HG02852 (cell line): Measurements from ENCODE around the gene TMEM185B.
A peak's percentile ranks its signal among the peaks of the same experiment; 100 is the strongest.
"Not testable (repeated sequence)": the region's sequence is repeated elsewhere in the genome, so short reads cannot be mapped to it uniquely, and the experiment has no call there.

Experiments used
- ATAC-seq: cut with Tn5 transposase; IDR thresholded peaks from one replicate; pipeline ENCODE4 v1.9.1; 2021; ENCODE audit warnings: mild to moderate bottlenecking, moderate library complexity; ENCODE audit not compliant: unreplicated experiment

TMEM185B gene

GRCh38 chr2:120223034-120223912 lies at the start of gene TMEM185B:
TSS of gene TMEM185B (minus strand) at chr2:120223400. CDS start at chr2:120222976, 424 bp downstream.
- ATAC-seq = peak; percentile 90

- no peak for ATAC-seq
Measured at GRCh38 chr2:120271711-120272379, 48.6 kb upstream of the TMEM185B start.

- no peak for ATAC-seq
Measured at GRCh38 chr2:120269816-120270215, 46.6 kb upstream of the TMEM185B start.

GRCh38 chr2:120269076-120269744 lies 46.0 kb upstream of the TMEM185B start:
- no peak for ATAC-seq

GRCh38 chr2:120267348-120267747 lies 44.1 kb upstream of the TMEM185B start:
- ATAC-seq = peak; percentile 47

- peak; percentile 38 for ATAC-seq
Measured at GRCh38 chr2:120265006-120265405, 41.8 kb upstream of the TMEM185B start.

- ATAC-seq = no peak
Measured at GRCh38 chr2:120262761-120263428, 39.7 kb upstream of the TMEM185B start.

- no peak for ATAC-seq
Measured at GRCh38 chr2:120262150-120262549, 39.0 kb upstream of the TMEM185B start.

GRCh38 chr2:120261387-120262006 lies 38.3 kb upstream of the TMEM185B start:
- ATAC-seq = peak; percentile 91

GRCh38 chr2:120260736-120261135 lies 37.5 kb upstream of the TMEM185B start:
- ATAC-seq = no peak

- ATAC-seq = not testable (repeated sequence)
Measured at GRCh38 chr2:120259939-120260338, 36.7 kb upstream of the TMEM185B start.

GRCh38 chr2:120258196-120258595 lies 35.0 kb upstream of the TMEM185B start:
- no peak for ATAC-seq

- ATAC-seq = no peak
Measured at GRCh38 chr2:120257522-120257921, 34.3 kb upstream of the TMEM185B start.

- ATAC-seq = no peak
Measured at GRCh38 chr2:120256651-120257000, 33.4 kb upstream of the TMEM185B start.

- ATAC-seq = no peak
Measured at GRCh38 chr2:120255986-120256650, 32.9 kb upstream of the TMEM185B start.

GRCh38 chr2:120255071-120255470 lies 31.9 kb upstream of the TMEM185B start:
- no peak for ATAC-seq

GRCh38 chr2:120254178-120254577 lies 31.0 kb upstream of the TMEM185B start:
- ATAC-seq = no peak

GRCh38 chr2:120253021-120253882 lies 30.1 kb upstream of the TMEM185B start:
- ATAC-seq = peak; percentile 31
